Tibial artery (tissue), 4 donors: ENCODE measurements around the gene LILRB2.
"Not testable (repeated sequence)": the region's sequence is repeated elsewhere in the genome, so short reads cannot be mapped to it uniquely, and the experiment has no call there.

Experiments used
- DNase-seq, 2 donors: peaks; one replicate each; pipeline ENCODE4 v3.0.0-alpha.2; 2019
- H3K27ac ChIP-seq, 2 donors: fragments of 200-600 bp; sonication (generic) in 1 of 2; 1 replicate in 1 of 2; 2 replicates in 1 of 2; pipeline ENCODE4 v1.5.1; 2018 to 2019; ENCODE audit warnings: mild to moderate bottlenecking in 1 of 2
- H3K27me3 ChIP-seq, 2 donors: fragments of 200-600 bp; sonication (generic) in 1 of 2; one replicate each; pipeline versions ENCODE4 v1.5.1 to v1.6.0; 2016 to 2019
- H3K36me3 ChIP-seq, 3 donors: fragments of 200-600 bp; sonication (generic) in 2 of 3; one replicate each; pipeline ENCODE4 v1.5.1; 2016 to 2019; ENCODE audit warnings: mild to moderate bottlenecking in 2 of 3
- H3K4me1 ChIP-seq, 4 donors: fragments of 200-600 bp; sonication (generic) in 2 of 4; 1 replicate in 3 of 4; 2 replicates in 1 of 4; pipeline ENCODE4 v1.5.1; 2016 to 2019
- H3K4me3 ChIP-seq, 2 donors: fragments of 200-600 bp; sonication (generic) in 1 of 2; 1 replicate in 1 of 2; 2 replicates in 1 of 2; pipeline ENCODE4 v1.5.1; 2018 to 2019; ENCODE audit warnings: mild to moderate bottlenecking in 2 of 2
- H3K9me3 ChIP-seq, 3 donors: fragments of 200-600 bp; sonication (generic) in 1 of 3; one replicate each; pipeline ENCODE4 v1.5.1; 2016 to 2019
- CTCF ChIP-seq, 2 experiments: fragments of 200-600 bp in 1 of 2; fragments of 450-650 bp in 1 of 2; IDR thresholded peaks; one replicate each; pipeline ENCODE4 v1.5.1; 2017 to 2019; ENCODE audit warnings: antibody characterized with exemption in 2 of 2, mild to moderate bottlenecking in 1 of 2, moderate library complexity in 1 of 2
- intact Hi-C: fragments of 100-400 bp; cut with DNase I; formaldehyde crosslinking; loops from one replicate; pipeline ENCODE4 v1.15.0; 2023; ENCODE audit warnings: low total_unique reads

LILRB2 gene

GRCh38 chr19:54275951-54276350 lies 5.0 kb downstream of the LILRB2 start:
- peaks cover 0 to 18% of the 10 kb centered on the region in 2 donors for H3K27me3 ChIP-seq
- H3K4me3 ChIP-seq: no peak overlapping the region
- intact Hi-C loops: no loop called here
- TF ChIP-seq CTCF (IDR thresholded peaks at IDR 0.05): no peak
- H3K9me3 ChIP-seq: no peaks in the 10 kb centered on the region
- DNase-seq: no peak
- H3K27ac ChIP-seq: no peak overlapping the region
- H3K36me3 ChIP-seq: no peaks in the 10 kb centered on the region
- no peaks in the 10 kb centered on the region for H3K4me1 ChIP-seq

- H3K27ac ChIP-seq, H3K4me1 ChIP-seq, H3K4me3 ChIP-seq, intact Hi-C loops, H3K9me3 ChIP-seq, H3K36me3 ChIP-seq, DNase-seq: not testable (repeated sequence)
- peaks cover 0 to 12% of the 10 kb centered on the region in 2 donors for H3K27me3 ChIP-seq
These were observed 6.4 kb downstream of the LILRB2 start for GRCh38 chr19:54274516-54274915.

- no peak for DNase-seq
- Histone ChIP-seq H3K27me3 (peaks cover 0 to 12% of the 10 kb centered on the region in 2 donors), H3K27ac (no peak overlapping the region), H3K4me1 (no peaks in the 10 kb centered on the region), H3K36me3 (no peaks in the 10 kb centered on the region), H3K4me3 (no peak overlapping the region), H3K9me3 (no peaks in the 10 kb centered on the region)
- intact Hi-C loops: no loop called here
- TF ChIP-seq CTCF (IDR thresholded peaks at IDR 0.05): no peak
These were observed 7.1 kb downstream of the LILRB2 start for GRCh38 chr19:54273821-54274220.

- H3K4me1 ChIP-seq, intact Hi-C loops, H3K36me3 ChIP-seq, DNase-seq, H3K4me3 ChIP-seq, H3K27me3 ChIP-seq, H3K9me3 ChIP-seq, H3K27ac ChIP-seq: not testable (repeated sequence)
These were observed 8.7 kb downstream of the LILRB2 start for GRCh38 chr19:54272181-54272580.

- H3K36me3 ChIP-seq, H3K27me3 ChIP-seq, H3K27ac ChIP-seq, DNase-seq, H3K4me3 ChIP-seq, intact Hi-C loops, H3K4me1 ChIP-seq, H3K9me3 ChIP-seq: not testable (repeated sequence)
These were observed 9.3 kb downstream of the LILRB2 start for GRCh38 chr19:54271587-54271986.

GRCh38 chr19:54271106-54271505 lies 9.8 kb downstream of the LILRB2 start:
- no peaks in the 10 kb centered on the region for H3K4me1 ChIP-seq
- DNase-seq: peak in 1 of 2 donors; percentile 60
- no peaks in the 10 kb centered on the region for H3K9me3 ChIP-seq
- no peak for TF ChIP-seq CTCF (IDR thresholded peaks at IDR 0.05)
- H3K27ac ChIP-seq: no peak overlapping the region
- no peak overlapping the region for H3K4me3 ChIP-seq
- intact Hi-C loops: no loop called here
- no peaks in the 10 kb centered on the region for H3K36me3 ChIP-seq
- no peaks in the 10 kb centered on the region for H3K27me3 ChIP-seq

- no peaks in the 10 kb centered on the region for H3K27me3 ChIP-seq
- no peaks in the 10 kb centered on the region for H3K9me3 ChIP-seq
- TF ChIP-seq CTCF (IDR thresholded peaks at IDR 0.05): no peak
- H3K27ac ChIP-seq: no peak overlapping the region
- intact Hi-C loops: no loop called here
- no peaks in the 10 kb centered on the region for H3K36me3 ChIP-seq
- H3K4me1 ChIP-seq: no peaks in the 10 kb centered on the region
- H3K4me3 ChIP-seq: no peak overlapping the region
- no peak for DNase-seq
These were observed 12.0 kb downstream of the LILRB2 start for GRCh38 chr19:54268936-54269335.
